Sigmoid colon (tissue), 7 donors: Measurements from ENCODE around the gene ZFYVE21. TPM values are rescaled to one million over a fixed set of nuclear protein-coding genes. Genes with fewer than 3 reads are reported as not detected.
A peak's percentile ranks its signal among the peaks of the same experiment; 100 is the strongest.

ENCODE experiments used
- DNase-seq: peaks from one replicate; pipeline ENCODE4 v3.0.0-alpha.2; 2019
- H3K27ac ChIP-seq, 4 donors: fragments of 200-600 bp; sonication (generic); one replicate each; pipeline ENCODE4 v1.5.1; 2016 to 2019; ENCODE audit warnings: mild to moderate bottlenecking in 1 of 4
- H3K27me3 ChIP-seq, 3 donors: fragments of 200-600 bp; sonication (generic); one replicate each; pipeline ENCODE4 v1.5.1; 2019; ENCODE audit warnings: mild to moderate bottlenecking in 1 of 3
- H3K36me3 ChIP-seq, 4 donors: fragments of 200-600 bp; sonication (generic); one replicate each; pipeline ENCODE4 v1.5.1; 2016 to 2019
- H3K4me1 ChIP-seq, 4 donors: fragments of 200-600 bp; sonication (generic); one replicate each; pipeline ENCODE4 v1.5.1; 2017 to 2019
- H3K4me3 ChIP-seq, 4 donors: fragments of 200-600 bp; sonication (generic); one replicate each; pipeline ENCODE4 v1.5.1; 2017 to 2019; ENCODE audit warnings: mild to moderate bottlenecking in 2 of 4, moderate library complexity in 1 of 4
- H3K9me3 ChIP-seq, 4 donors: fragments of 200-600 bp in 3 of 4; sonication (generic) in 3 of 4; one replicate each; pipeline versions ENCODE4 v1.5.1 to v1.6.1; 2013 to 2019
- CTCF ChIP-seq, 4 experiments: fragments of 450-650 bp in 3 of 4; fragments of 200-600 bp in 1 of 4; IDR thresholded peaks; one replicate each; pipeline ENCODE4 v1.5.1; 2016 to 2019; ENCODE audit warnings: antibody characterized with exemption in 4 of 4, mild to moderate bottlenecking in 3 of 4, moderate library complexity in 2 of 4
- EP300 ChIP-seq, 4 donors: sonication (generic); formaldehyde crosslinking; IDR thresholded peaks; one replicate each; pipeline ENCODE4 v1.6.1; 2017; ENCODE audit warnings: antibody characterized with exemption in 4 of 4
- POLR2A ChIP-seq, 2 donors: fragments of 450-650 bp; IDR thresholded peaks; one replicate each; pipeline ENCODE4 v1.6.1; 2016; ENCODE audit warnings: antibody characterized with exemption in 2 of 2, mild to moderate bottlenecking in 2 of 2, moderate library complexity in 2 of 2
- POLR2AphosphoS5 ChIP-seq, 4 donors: sonication (generic); formaldehyde crosslinking; IDR thresholded peaks; one replicate each; pipeline ENCODE4 v1.6.1; 2017; ENCODE audit warnings: antibody characterized with exemption in 4 of 4
- WGBS, 2 donors: extraction: QIAGEN DNeasy Blood & Tissue Kit; methylation state at CpG; one replicate each; pipeline ENCODE4 v1.1.7; 2013; 5-methylcytosine and 5-hydroxymethylcytosine counted together
- intact Hi-C: fragments of 100-400 bp; cut with DNase I; formaldehyde crosslinking; loops from one replicate; pipeline ENCODE4 v1.15.1; 2023
- polyA plus RNA-seq, 3 donors: library from polyadenylated mRNA; stranded (reverse); fragments of 200-250 nt; gene quantifications; one replicate each; pipeline ENCODE4 v1.2.3, GENCODE V29; 2013
- total RNA-seq, 4 donors: library from RNA; depleted of rRNA; stranded (reverse); fragments of >200 nt; gene quantifications; one replicate each; pipeline ENCODE4 v1.1.0, GENCODE V29; 2016
- donor health status: healthy with polysubstance abuse.
- donor health status: Bipolar disorder and iron deficiency.
- donor health status: healthy.

Gene ZFYVE21
- total and polyA plus RNA-seq, 7 donors = 41.7 to 106 (median 86.3) TPM

- intact Hi-C loops = loop anchor here (5.0 kb wide), 1 partner anchor 124 kb away; no protein-coding TSS in a partner anchor
- Histone ChIP-seq H3K9me3 (no peaks in the 10 kb centered on the region), H3K27me3 (no peaks in the 10 kb centered on the region), H3K4me1 (peaks cover 0 to 49% (median 41%) of the 10 kb centered on the region in 4 donors), H3K27ac (peak overlapping the region; percentile 75 to 81 (median 77)), H3K4me3 (no peak overlapping the region), H3K36me3 (peaks cover 12 to 73% (median 43%) of the 10 kb centered on the region in 4 donors)
- 56 to 61% methylated on average over 17 of the region's 17 CpGs for WGBS, 2 donors
- DNase-seq = peak; percentile 90
- TF ChIP-seq POLR2AphosphoS5 (IDR thresholded peaks at IDR 0.05) (peak in 2 of 4 donors; percentile 11 to 14), EP300 (IDR thresholded peaks at IDR 0.05) (no peak)
Measured at GRCh38 chr14:103696466-103697071, 19.0 kb upstream of the ZFYVE21 start.

GRCh38 chr14:103697206-103697602 is 18.4 kb upstream of the ZFYVE21 start:
- intact Hi-C loops = loop anchor here (5.0 kb wide), 1 partner anchor 125 kb away; no protein-coding TSS in a partner anchor
- WGBS, 2 donors = 53 to 54% methylated on average over 3 of the region's 3 CpGs
- Histone ChIP-seq H3K4me3 (no peak overlapping the region), H3K4me1 (peaks cover 0 to 49% (median 41%) of the 10 kb centered on the region in 4 donors), H3K9me3 (no peaks in the 10 kb centered on the region), H3K27me3 (no peaks in the 10 kb centered on the region), H3K36me3 (peaks cover 12 to 73% (median 42%) of the 10 kb centered on the region in 4 donors), H3K27ac (peak overlapping the region; percentile 75 to 81 (median 77))
- TF ChIP-seq POLR2A (IDR thresholded peaks at IDR 0.05) (no peak), POLR2AphosphoS5 (IDR thresholded peaks at IDR 0.05) (no peak), CTCF (IDR thresholded peaks at IDR 0.05) (no peak), EP300 (IDR thresholded peaks at IDR 0.05) (no peak)
- no peak for DNase-seq

GRCh38 chr14:103697603-103698379 is 17.8 kb upstream of the ZFYVE21 start:
- Histone ChIP-seq H3K4me1 (peaks cover 0 to 49% (median 41%) of the 10 kb centered on the region in 4 donors), H3K9me3 (no peaks in the 10 kb centered on the region), H3K36me3 (peaks cover 11 to 73% (median 40%) of the 10 kb centered on the region in 4 donors), H3K27ac (peak overlapping the region; percentile 75 to 81 (median 77)), H3K4me3 (no peak overlapping the region), H3K27me3 (no peaks in the 10 kb centered on the region)
- intact Hi-C loops = loop anchor here (5.0 kb wide), 1 partner anchor 125 kb away; no protein-coding TSS in a partner anchor
- 91% methylated on average over 14 of the region's 14 CpGs for WGBS, 2 donors
- DNase-seq = no peak
- no peak for TF ChIP-seq CTCF (IDR thresholded peaks at IDR 0.05)
- no peak for TF ChIP-seq POLR2A (IDR thresholded peaks at IDR 0.05)
- no peak for TF ChIP-seq EP300 (IDR thresholded peaks at IDR 0.05)
- TF ChIP-seq POLR2AphosphoS5 (IDR thresholded peaks at IDR 0.05) = no peak

- Histone ChIP-seq H3K36me3 (peaks cover 4 to 73% (median 35%) of the 10 kb centered on the region in 4 donors), H3K4me3 (no peak overlapping the region), H3K4me1 (peaks cover 0 to 49% (median 41%) of the 10 kb centered on the region in 4 donors), H3K27me3 (no peaks in the 10 kb centered on the region), H3K27ac (peak overlapping the region; percentile 75 to 81 (median 77)), H3K9me3 (no peaks in the 10 kb centered on the region)
- WGBS, 2 donors = 36 to 75% methylated on average over 33 of the region's 33 CpGs
- intact Hi-C loops = loop anchor here (5.0 kb wide), 1 partner anchor 126 kb away; no protein-coding TSS in a partner anchor
- TF ChIP-seq CTCF (IDR thresholded peaks at IDR 0.05) (no peak), POLR2A (IDR thresholded peaks at IDR 0.05) (no peak), POLR2AphosphoS5 (IDR thresholded peaks at IDR 0.05) (no peak), EP300 (IDR thresholded peaks at IDR 0.05) (no peak)
- no peak for DNase-seq
Measured at GRCh38 chr14:103698380-103699260, 17.0 kb upstream of the ZFYVE21 start.
